Activated CD4-positive, CD25-positive, alpha-beta regulatory T cell treated with anti-CD3 and anti-CD28 coated beads, Interleukin-2, amount 50 U/mL, for 24 hours (primary cell): Measurements from ENCODE around the gene KRTAP29-1.

Experiments used
- ATAC-seq, 2 donors: fragments of 150-1000 bp; cut with Tn5 transposase; one replicate each; pipeline ENCODE4 v1.10.0; 2021; ENCODE audit warnings: mild to moderate bottlenecking in 1 of 2, moderate library complexity in 1 of 2

Gene KRTAP29-1

GRCh38 chr17:41327411-41328120 lies 24.9 kb upstream of the KRTAP29-1 start:
- ATAC-seq: no peak

- ATAC-seq: no peak
These were observed 23.8 kb upstream of the KRTAP29-1 start for GRCh38 chr17:41326173-41327145.

- no peak for ATAC-seq
These were observed 23.0 kb upstream of the KRTAP29-1 start for GRCh38 chr17:41325611-41326010.

DNA sequence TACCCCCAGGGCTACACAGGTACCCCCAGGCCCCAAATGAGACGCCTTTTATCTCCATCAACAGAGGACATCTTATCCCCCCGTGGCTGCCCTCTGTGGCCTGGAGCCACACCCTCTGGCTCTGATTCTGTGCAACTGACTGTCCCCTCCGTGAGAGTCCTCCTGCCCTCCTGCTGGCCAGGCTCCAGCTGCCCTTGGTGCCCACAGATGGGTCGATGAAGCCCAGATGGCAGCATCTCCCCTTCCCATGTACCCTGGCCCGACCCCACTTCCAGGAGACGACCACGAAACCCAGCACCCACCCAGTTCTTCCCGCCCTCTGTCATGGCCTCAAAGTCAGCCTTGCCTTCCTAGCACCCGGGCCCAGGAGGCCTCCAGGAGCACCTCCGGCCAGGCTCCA lies 22.5 kb upstream of the KRTAP29-1 start:
- no peak for ATAC-seq

DNA sequence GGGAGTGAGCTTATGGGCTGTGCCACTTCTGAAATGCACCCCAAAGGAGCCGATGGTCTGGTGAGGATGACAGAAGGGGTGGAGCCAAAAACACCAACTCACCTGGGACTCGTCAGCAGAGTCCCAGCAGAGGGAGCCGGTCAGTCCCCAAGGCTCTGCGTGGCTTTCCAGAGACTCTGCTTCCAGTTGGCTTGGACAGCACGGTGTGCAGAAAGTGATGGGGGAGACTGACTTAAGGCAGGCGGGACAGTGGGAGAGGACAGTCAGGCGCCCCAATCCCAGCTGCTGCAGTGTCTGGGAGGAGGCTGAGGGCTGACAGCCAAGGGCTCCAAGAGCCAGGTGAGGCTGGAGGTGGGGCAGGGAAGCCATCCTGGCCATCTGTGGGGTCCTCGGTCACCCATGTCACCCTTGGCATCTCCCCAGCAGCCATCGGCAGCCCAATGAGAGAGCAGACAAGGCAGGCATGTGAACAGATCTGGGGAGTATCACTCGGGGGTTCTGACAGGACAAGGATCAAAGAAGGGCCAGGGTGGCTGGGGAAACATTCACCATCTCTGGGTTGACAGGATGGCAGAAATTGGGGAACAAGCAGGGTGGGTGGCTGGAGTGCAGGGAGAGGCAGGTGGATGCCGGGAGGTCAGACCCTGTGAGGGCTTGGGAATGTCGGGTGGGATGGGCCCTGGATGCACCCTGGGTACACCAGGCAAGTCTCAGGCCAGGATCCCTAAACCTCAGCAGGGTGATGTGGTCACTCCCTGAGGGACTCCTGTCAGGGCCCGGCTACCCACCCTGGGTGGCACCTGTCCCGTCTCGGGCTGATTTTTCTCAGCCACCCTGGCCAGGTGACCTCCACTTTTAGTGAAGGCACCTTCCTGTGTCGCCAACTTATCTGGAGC lies 21.8 kb upstream of the KRTAP29-1 start:
- no peak for ATAC-seq

- no peak for ATAC-seq
These were observed 20.5 kb upstream of the KRTAP29-1 start for GRCh38 chr17:41322903-41323895.

DNA sequence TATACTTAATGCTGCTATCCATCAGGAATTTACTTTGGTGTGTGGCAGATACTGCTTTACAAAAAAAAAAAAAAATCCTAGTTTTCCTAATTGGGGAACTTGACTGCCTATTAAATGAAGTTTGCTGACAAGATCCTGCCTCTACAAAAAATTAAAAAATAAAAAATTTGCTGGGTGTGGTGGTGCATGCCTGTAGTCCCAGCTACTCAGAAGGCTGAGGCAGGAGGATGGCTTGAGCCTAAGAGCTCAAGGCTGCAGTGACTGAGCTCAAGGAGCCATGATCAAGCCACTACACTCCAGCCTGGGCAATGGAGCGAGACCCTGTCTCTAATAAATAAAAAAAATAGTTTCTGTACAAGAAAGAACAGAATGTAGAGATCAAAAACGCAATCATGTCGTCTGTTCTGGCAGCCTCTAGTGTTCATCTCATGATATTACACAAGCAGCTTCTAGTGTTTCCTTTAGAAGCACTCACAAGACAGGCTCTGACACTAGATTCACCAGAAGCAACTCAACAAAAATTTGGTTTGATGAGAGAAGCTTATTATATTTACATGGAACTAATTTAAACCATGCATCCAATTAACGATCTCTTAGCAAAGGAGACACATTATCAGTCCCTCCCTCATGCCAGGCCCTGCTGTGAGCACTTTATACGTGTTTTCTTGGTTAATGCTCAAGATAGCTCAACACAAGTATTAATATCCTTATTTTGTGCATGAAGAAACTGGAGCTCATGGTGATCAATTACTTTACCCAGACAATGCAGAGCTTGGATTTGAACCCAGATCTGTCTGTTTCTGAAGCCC lies 19.6 kb upstream of the KRTAP29-1 start:
- ATAC-seq: peak in 1 of 2 donors; percentile 53

- ATAC-seq: no peak
These were observed 15.6 kb upstream of the KRTAP29-1 start for GRCh38 chr17:41318231-41318630.

DNA sequence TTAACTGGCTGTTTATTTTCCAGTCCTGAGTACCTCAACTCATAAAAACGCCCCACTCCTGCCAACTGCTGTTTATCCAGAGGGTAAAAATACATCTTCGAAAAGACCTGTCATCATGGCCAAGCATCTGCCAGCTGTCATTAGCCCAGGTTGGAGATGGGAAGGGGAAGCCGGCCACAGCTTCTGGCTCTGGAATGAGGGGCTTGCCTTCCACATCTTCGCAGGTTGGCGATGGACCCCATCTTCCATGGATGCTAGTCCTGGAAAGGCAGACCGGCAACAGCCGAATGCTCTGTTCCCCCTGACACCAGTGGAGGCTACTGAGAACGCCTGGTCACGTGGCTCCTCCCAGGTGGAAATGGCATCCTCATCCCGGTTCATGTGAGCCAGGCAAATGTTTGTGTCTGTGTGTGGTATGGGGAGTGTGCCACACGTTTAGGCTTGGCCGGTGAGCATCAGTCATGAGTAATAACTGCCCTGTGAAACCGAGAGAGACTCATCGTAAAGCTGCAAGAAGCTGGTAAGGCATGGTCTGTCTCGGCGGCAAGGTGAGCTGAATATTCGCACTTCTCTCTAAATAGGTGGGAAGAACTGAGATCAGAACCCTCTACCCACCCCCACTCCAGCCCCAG lies 13.3 kb upstream of the KRTAP29-1 start:
- ATAC-seq: no peak

DNA sequence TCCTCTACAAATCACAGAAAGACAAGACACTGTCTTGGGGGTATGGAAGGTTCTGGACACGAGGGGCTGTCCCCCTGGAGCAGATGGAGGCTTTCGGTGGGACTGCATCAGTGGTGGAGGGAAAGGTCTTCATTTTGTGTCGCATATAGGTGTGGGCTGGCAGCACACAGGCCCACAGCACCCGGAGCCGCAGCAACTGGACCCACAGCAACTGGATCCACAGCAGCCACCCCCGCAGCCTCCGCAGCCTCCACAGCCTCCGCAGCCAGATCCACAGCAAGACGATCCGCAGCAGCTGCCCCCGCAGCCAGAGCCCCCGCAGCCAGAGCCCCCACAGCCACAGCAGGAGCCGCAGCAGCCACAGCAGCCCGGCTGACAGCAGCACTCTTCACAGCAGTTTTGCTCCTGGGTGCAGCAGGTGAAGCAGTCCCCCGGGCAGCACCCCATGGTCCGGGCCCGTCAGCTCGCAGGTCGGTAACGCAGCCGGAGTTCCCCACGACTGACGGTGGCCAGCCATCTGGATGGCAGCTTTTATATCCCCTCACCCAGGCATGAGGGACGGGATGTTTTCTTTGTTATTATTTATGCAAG lies 12.6 kb upstream of the KRTAP29-1 start, which contains the start of gene KRTAP17-1:
Gene KRTAP17-1 (minus strand): TSS at position 507 of the 591 bp plus-strand sequence. CDS start 60 bp downstream, at position 447.
- ATAC-seq: no peak

DNA sequence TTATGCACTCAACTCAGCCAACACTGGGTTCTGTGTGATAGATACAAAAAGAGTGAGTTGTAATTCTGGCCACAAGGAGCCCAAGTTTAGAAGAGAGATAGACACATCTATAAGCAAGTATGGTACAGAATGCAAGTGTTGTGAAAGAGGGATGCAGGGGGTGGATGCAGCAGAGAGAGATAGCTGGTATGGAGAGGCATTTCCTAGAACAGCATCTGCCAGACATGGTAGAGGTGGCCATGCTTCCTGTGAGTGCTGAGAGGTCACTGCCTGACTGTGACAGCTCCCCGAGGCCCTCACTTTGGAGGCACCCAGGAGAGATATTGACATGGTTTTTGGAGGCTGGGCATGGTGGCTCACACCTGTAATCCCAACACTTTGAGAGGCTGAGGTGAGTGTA lies 8.5 kb upstream of the KRTAP29-1 start:
- ATAC-seq: no peak

- ATAC-seq: peak; percentile 65 to 66
These were observed 6.3 kb upstream of the KRTAP29-1 start, which contains the start of gene KRTAP16-1 for GRCh38 chr17:41308918-41309359. Gene KRTAP16-1, minus strand, starts transcription at chr17:41309309. Its CDS starts 56 bp downstream, at chr17:41309253.

DNA sequence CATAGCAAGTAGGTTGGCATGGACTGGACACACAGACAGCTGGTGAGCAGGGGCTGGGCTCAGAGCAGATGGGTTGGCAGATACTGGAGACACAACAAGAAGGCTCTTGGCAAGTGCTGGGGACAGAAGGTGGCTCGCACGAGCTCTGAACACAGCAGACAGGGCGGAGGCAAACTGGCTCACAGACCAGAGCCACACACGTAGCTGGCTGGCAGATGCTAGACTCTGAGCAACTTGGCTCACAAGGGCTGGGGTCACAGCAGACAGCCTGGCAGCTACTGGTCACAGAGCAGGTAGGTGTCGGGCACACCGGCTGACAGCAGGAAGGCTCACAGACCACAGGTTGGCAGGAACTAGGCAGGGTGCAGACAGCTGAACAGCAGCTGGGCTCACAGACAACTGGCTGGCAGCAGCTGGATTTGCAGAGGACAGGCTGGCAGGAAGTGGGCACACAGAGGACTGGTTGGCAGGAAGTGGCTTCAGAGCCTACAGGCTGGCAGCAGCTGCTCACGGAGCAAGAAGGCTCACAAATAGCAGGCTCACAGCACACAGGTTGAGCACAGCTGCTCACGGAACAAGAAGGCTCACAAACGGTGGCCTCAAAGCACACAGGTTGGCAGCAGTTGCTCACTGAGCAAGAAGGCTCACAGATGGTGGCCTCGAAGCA lies 5.7 kb upstream of the KRTAP29-1 start:
- ATAC-seq: peak; percentile 71 to 74

DNA sequence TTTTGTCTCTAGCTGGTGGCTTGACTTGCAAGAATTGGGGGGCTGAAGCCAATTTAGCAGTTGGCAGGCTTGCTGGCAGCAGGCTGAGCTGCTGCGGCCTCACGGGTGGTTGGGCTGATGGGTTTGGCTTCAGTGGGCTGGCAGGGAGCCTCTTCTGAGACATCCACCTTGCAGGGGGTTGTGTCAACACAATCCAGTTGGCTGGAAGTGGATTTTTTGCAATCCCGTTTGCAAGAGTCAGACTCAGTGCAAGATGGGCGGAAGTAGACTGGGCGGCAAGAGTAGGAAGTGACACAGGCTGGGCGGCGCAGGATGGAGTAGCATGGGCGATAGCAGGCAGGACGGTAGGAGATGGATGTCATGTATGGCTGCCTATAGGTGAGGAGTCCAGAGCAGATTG lies 5.0 kb upstream of the KRTAP29-1 start:
- no peak for ATAC-seq

DNA sequence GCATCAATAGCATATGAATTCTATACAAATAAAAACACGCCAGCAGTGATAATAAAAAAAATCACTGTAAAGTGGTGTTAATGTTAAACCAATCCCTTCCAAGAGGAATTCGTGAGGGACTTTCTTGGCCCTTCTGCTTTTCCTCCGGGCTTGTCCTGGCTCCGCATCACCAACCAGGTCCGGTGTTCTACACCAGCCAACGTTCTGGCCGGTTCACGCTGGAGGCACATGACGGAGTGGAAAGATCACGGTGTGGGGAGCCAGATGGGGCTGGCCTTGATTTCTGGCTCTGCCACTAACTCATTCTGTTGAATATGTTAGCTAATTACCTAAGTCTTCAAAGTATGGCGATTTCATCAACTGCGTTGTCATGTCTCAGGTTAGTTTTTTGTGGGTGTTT lies 1.4 kb upstream of the KRTAP29-1 start:
- no peak for ATAC-seq

GRCh38 chr17:41302981-41303380 lies 330 bp upstream of the KRTAP29-1 start:
- ATAC-seq: no peak

GRCh38 chr17:41301204-41301790 lies 1.4 kb downstream of the KRTAP29-1 start:
- ATAC-seq: no peak

- no peak for ATAC-seq
These were observed 4.1 kb downstream of the KRTAP29-1 start for GRCh38 chr17:41298458-41299135.
